ENCODE measurements around the gene CDK5RAP1. TPM values are rescaled to one million over a fixed set of nuclear protein-coding genes. Genes with fewer than 3 reads are reported as not detected.

CDK5RAP1 gene
- total and polyA plus RNA-seq, 9 of the 15 experiments (the other 6 are each of a cell fraction or from before 2014, with no cell fraction given), result 41.6 to 127 (median 58.3) TPM

- DNase-seq (ENCODE audit: extremely low read depth in 1 of 4, low spot score in 3 of 4) (no peak), ATAC-seq (no peak), FAIRE-seq (no peak)
- no peaks in the 10 kb centered on the region; the same call in 1 of the 2 replicates for H4K20me1 ChIP-seq (replicated peaks; ENCODE audit: control insufficient read depth, insufficient read depth, low read length)
- no peak overlapping the region for H3K9ac ChIP-seq (ENCODE audit: insufficient read depth in 1 of 2, low read depth in 2 of 2, low read length in 2 of 2)
- H3K27ac ChIP-seq (ENCODE audit: extremely low read depth, low read depth, low read length), result no peak overlapping the region
- no peaks in the 10 kb centered on the region for H3K36me3 ChIP-seq (ENCODE audit: control insufficient read depth, insufficient read depth, low read length)
- no TSS peak for BruUV-seq (replicated peaks)
- H3K27me3 ChIP-seq (ENCODE audit: control insufficient read depth in 2 of 2, insufficient read depth in 2 of 2, low read length in 2 of 2), result no peaks in the 10 kb centered on the region
- peak; percentile 29 for TF ChIP-seq RBM25 (IDR thresholded peaks at IDR 0.05; ENCODE audit: low read depth, low read length, severe bottlenecking)
- TF ChIP-seq, protein P1, sequence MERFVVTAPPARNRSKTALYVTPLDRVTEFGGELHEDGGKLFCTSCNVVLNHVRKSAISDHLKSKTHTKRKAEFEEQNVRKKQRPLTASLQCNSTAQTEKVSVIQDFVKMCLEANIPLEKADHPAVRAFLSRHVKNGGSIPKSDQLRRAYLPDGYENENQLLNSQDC (CRISPR knock-in tag; IDR thresholded peaks at IDR 0.05), result no peak
- peak; percentile 93 for TF ChIP-seq ZFP36 (IDR thresholded peaks at IDR 0.05; ENCODE audit: low read depth, low read length, partially characterized antibody)
- intact Hi-C loops (cut with micrococcal nuclease) (no loop called here), in situ Hi-C loops (cut with MboI) (no loop called here)
- H2AFZ ChIP-seq (ENCODE audit: low read depth, low read length), result no peak overlapping the region
- peaks cover 3% of the 10 kb centered on the region for H3K9me1 ChIP-seq (ENCODE audit: control insufficient read depth, insufficient read depth, low read length)
- H3K9me3 ChIP-seq (replicated peaks; ENCODE audit: control insufficient read depth, insufficient read depth, low read depth, low read length), result no peaks in the 10 kb centered on the region
- no peak overlapping the region for H3K4me2 ChIP-seq (ENCODE audit: insufficient read depth, low read length)
- POLR2A ChIA-PET, result interaction anchor here (0.6 kb wide), 1 partner anchor 24 kb away, joined by 3 read pairs; no protein-coding TSS in a partner anchor
- no peak overlapping the region for H3K4me3 ChIP-seq
- CTCF ChIA-PET (ENCODE audit: low intra/inter-chr PET ratio), result no interaction called here
- H3K4me1 ChIP-seq (replicated peaks in 1 of 2; ENCODE audit: control insufficient read depth in 2 of 2, insufficient read depth in 2 of 2, low read length in 2 of 2), result peaks cover 6 to 16% of the 10 kb centered on the region in 2 experiments; a peak in 3 of 5 replicates
- WGBS (ENCODE audit: insufficient coverage, low coverage, missing lambda C conversion rate), result 27% methylated on average over 4 of the region's 4 CpGs
- no peaks in the 10 kb centered on the region for H3K79me2 ChIP-seq (ENCODE audit: control insufficient read depth, insufficient read depth, low read length)
These were observed 57.8 kb downstream of the CDK5RAP1 start for GRCh38 chr20:33343521-33343920.

GRCh38 chr20:33339515-33340058 lies 61.7 kb downstream of the CDK5RAP1 start:
- Histone ChIP-seq H3K36me3 (ENCODE audit: control insufficient read depth, insufficient read depth, low read length) (no peaks in the 10 kb centered on the region), H3K4me2 (ENCODE audit: insufficient read depth, low read length) (peak overlapping the region; percentile 44), H3K9me3 (replicated peaks; ENCODE audit: control insufficient read depth, insufficient read depth, low read depth, low read length) (no peaks in the 10 kb centered on the region), H4K20me1 (replicated peaks; ENCODE audit: control insufficient read depth, insufficient read depth, low read length) (peaks cover 3% of the 10 kb centered on the region; the same call in 1 of the 2 replicates), H3K27me3 (ENCODE audit: control insufficient read depth in 2 of 2, insufficient read depth in 2 of 2, low read length in 2 of 2) (no peaks in the 10 kb centered on the region), H3K79me2 (ENCODE audit: control insufficient read depth, insufficient read depth, low read length) (no peaks in the 10 kb centered on the region), H3K27ac (ENCODE audit: extremely low read depth, low read depth, low read length) (peak overlapping the region; percentile 27; the same call in 2 of the 3 replicates), H3K4me1 (replicated peaks in 1 of 2; ENCODE audit: control insufficient read depth in 2 of 2, insufficient read depth in 2 of 2, low read length in 2 of 2) (peaks cover 6 to 16% of the 10 kb centered on the region in 2 experiments; a peak in 3 of 5 replicates), H2AFZ (ENCODE audit: low read depth, low read length) (peak overlapping the region; percentile 23; the same call in 1 of the 2 replicates), H3K9me1 (ENCODE audit: control insufficient read depth, insufficient read depth, low read length) (peaks cover 3% of the 10 kb centered on the region), H3K4me3 (no peak overlapping the region), H3K9ac (ENCODE audit: insufficient read depth in 1 of 2, low read depth in 2 of 2, low read length in 2 of 2) (no peak overlapping the region)
- FAIRE-seq (peak; percentile 99), ATAC-seq (peak; percentile 93), DNase-seq (ENCODE audit: extremely low read depth in 1 of 4, low spot score in 3 of 4) (peak; percentile 81 to 91 (median 84))
- ChIA-PET CTCF (ENCODE audit: low intra/inter-chr PET ratio) (no interaction called here), POLR2A (interaction anchor here (0.6 to 0.8 kb wide), 3 partner anchors 23 to 328 kb away, joined by 3 read pairs; no protein-coding TSS in a partner anchor)
- no TSS peak for BruUV-seq (replicated peaks)
- intact Hi-C loops (cut with micrococcal nuclease) (no loop called here), in situ Hi-C loops (cut with MboI) (no loop called here)
- under 1% methylated on average over 8 of the region's 8 CpGs for WGBS (ENCODE audit: insufficient coverage, low coverage, missing lambda C conversion rate)
- TF ChIP-seq, protein P2, sequence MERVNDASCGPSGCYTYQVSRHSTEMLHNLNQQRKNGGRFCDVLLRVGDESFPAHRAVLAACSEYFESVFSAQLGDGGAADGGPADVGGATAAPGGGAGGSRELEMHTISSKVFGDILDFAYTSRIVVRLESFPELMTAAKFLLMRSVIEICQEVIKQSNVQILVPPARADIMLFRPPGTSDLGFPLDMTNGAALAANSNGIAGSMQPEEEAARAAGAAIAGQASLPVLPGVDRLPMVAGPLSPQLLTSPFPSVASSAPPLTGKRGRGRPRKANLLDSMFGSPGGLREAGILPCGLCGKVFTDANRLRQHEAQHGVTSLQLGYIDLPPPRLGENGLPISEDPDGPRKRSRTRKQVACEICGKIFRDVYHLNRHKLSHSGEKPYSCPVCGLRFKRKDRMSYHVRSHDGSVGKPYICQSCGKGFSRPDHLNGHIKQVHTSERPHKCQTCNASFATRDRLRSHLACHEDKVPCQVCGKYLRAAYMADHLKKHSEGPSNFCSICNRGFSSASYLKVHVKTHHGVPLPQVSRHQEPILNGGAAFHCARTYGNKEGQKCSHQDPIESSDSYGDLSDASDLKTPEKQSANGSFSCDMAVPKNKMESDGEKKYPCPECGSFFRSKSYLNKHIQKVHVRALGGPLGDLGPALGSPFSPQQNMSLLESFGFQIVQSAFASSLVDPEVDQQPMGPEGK (CRISPR knock-in tag; IDR thresholded peaks at IDR 0.05; ENCODE audit: borderline replicate concordance), result no peak
- TF ChIP-seq ARID1B (IDR thresholded peaks at IDR 0.05) (peak; percentile 93), RBBP5 (IDR thresholded peaks at IDR 0.05; ENCODE audit: borderline replicate concordance, insufficient read depth, low read length, poor library complexity, severe bottlenecking) (peak; percentile 43), MTA3 (IDR thresholded peaks at IDR 0.05; ENCODE audit: borderline replicate concordance) (peak; percentile 70; the same call in 1 of the 2 replicates), SIN3B (IDR thresholded peaks at IDR 0.05; ENCODE audit: low read depth) (no peak), GABPA (tag; conservative IDR thresholded peaks at IDR 0.05; ENCODE audit: low read depth) (peak; percentile 66), ZSCAN29 (IDR thresholded peaks at IDR 0.05) (no peak), ZNF584 (CRISPR knock-in tag; IDR thresholded peaks at IDR 0.05; ENCODE audit: low read depth) (no peak), ZNF408 (CRISPR knock-in tag; IDR thresholded peaks at IDR 0.05; ENCODE audit: low read depth) (no peak)
